WTC11 (cell line): Measurements from ENCODE around the gene RND2. TPM values are rescaled to one million over a fixed set of nuclear protein-coding genes. Genes with fewer than 3 reads are reported as not detected.

Experiments used
- ATAC-seq: fragments of 200-7000 bp; cut with Tn5 transposase; 2 replicates; pipeline ENCODE4 v1.10.0; 2021; ENCODE audit warnings: mild to moderate bottlenecking, moderate library complexity
- CTCF ChIA-PET: fragments of 300-600 bp; sonication (Branson Sonifier 250); formaldehyde crosslinking; loops from one replicate; lab custom pipeline; 2021; ENCODE audit warnings: antibody characterized with exemption; lab: Charles Lee
- POLR2A ChIA-PET: fragments of 350-600 bp; sonication (Branson Sonifier 250); formaldehyde crosslinking; loops from one replicate; lab custom pipeline; 2021; ENCODE audit warnings: antibody characterized with exemption; lab: Charles Lee
- DNase-seq: peaks from one replicate; pipeline ENCODE4 v3.0.0; 2021; ENCODE audit warnings: low spot score
- H3K27ac Mint-ChIP-seq: 2 replicates; pipeline ENCODE4 v1.8.0; 2021; ENCODE audit warnings: mixed read lengths
- H3K27me3 Mint-ChIP-seq: 2 replicates; pipeline ENCODE4 v1.8.0; 2021; ENCODE audit warnings: low read depth, mild to moderate bottlenecking, moderate library complexity, mixed read lengths
- H3K36me3 Mint-ChIP-seq: 2 replicates; pipeline ENCODE4 v1.8.0; 2021; ENCODE audit warnings: mixed read lengths
- H3K4me1 Mint-ChIP-seq: 2 replicates; pipeline ENCODE4 v1.8.0; 2022; ENCODE audit warnings: mixed read lengths
- H3K4me3 Mint-ChIP-seq: 2 replicates; pipeline ENCODE4 v1.8.0; 2021; ENCODE audit warnings: mild to moderate bottlenecking, moderate library complexity, mixed read lengths
- H3K9me3 Mint-ChIP-seq: 2 replicates; pipeline ENCODE4 v1.8.0; 2021; ENCODE audit warnings: mixed read lengths
- ARID4B ChIP-seq: sonication (generic); formaldehyde crosslinking; IDR thresholded peaks from 2 replicates; pipeline ENCODE4 v1.8.0; 2023; ENCODE audit warnings: missing genetic modification reagents, mild to moderate bottlenecking, borderline replicate concordance
- ATF6 ChIP-seq: sonication (generic); formaldehyde crosslinking; IDR thresholded peaks from 2 replicates; pipeline ENCODE4 v1.8.1; 2023; ENCODE audit warnings: mild to moderate bottlenecking, missing genetic modification reagents
- E2F4 ChIP-seq: sonication (generic); formaldehyde crosslinking; IDR thresholded peaks from 2 replicates; pipeline ENCODE4 v1.8.1; 2022; ENCODE audit warnings: low read depth, mild to moderate bottlenecking, moderate library complexity, missing genetic modification reagents, borderline replicate concordance
- E2F5 ChIP-seq: sonication (generic); formaldehyde crosslinking; IDR thresholded peaks from 2 replicates; pipeline ENCODE4 v1.8.1; 2022; ENCODE audit warnings: mild to moderate bottlenecking, moderate library complexity, missing genetic modification reagents
- EMX1 ChIP-seq: fragments of 250-450 bp; sonication (Bioruptor Pico); IDR thresholded peaks from 2 replicates; pipeline ENCODE4 v1.8.0; 2021; ENCODE audit warnings: mild to moderate bottlenecking
- ERG ChIP-seq: fragments of 250-450 bp; sonication (Bioruptor Pico); IDR thresholded peaks from 2 replicates; pipeline ENCODE4 v1.8.0; 2021; ENCODE audit warnings: mild to moderate bottlenecking
- KAT7 ChIP-seq: sonication (generic); formaldehyde crosslinking; IDR thresholded peaks from 2 replicates; pipeline ENCODE4 v1.8.1; 2023; ENCODE audit warnings: missing genetic modification reagents, mild to moderate bottlenecking, borderline replicate concordance
- MXD4 ChIP-seq: fragments of 250-450 bp; sonication (Bioruptor Pico); IDR thresholded peaks from 2 replicates; pipeline ENCODE4 v1.8.0; 2021; ENCODE audit warnings: mild to moderate bottlenecking, moderate library complexity, borderline replicate concordance
- NFATC4 ChIP-seq: fragments of 250-450 bp; sonication (Bioruptor Pico); IDR thresholded peaks from 2 replicates; pipeline ENCODE4 v1.9.0; 2021; ENCODE audit warnings: mild to moderate bottlenecking
- PRDM15 ChIP-seq: sonication (generic); formaldehyde crosslinking; IDR thresholded peaks from 2 replicates; pipeline ENCODE4 v1.8.0; 2022; ENCODE audit warnings: missing genetic modification reagents
- TEAD4 ChIP-seq: sonication (generic); formaldehyde crosslinking; IDR thresholded peaks from 2 replicates; pipeline ENCODE4 v1.8.0; 2022; ENCODE audit warnings: mild to moderate bottlenecking, missing genetic modification reagents
- ZNF219 ChIP-seq: sonication (generic); formaldehyde crosslinking; IDR thresholded peaks from 2 replicates; pipeline ENCODE4 v1.8.0; 2023; ENCODE audit warnings: missing genetic modification reagents, mild to moderate bottlenecking, borderline replicate concordance
- ZNF232 ChIP-seq: sonication (generic); formaldehyde crosslinking; IDR thresholded peaks from 2 replicates; pipeline ENCODE4 v1.8.0; 2022; ENCODE audit warnings: mild to moderate bottlenecking, missing genetic modification reagents
- ZNF263 ChIP-seq: sonication (generic); formaldehyde crosslinking; IDR thresholded peaks from 2 replicates; pipeline ENCODE4 v1.8.1; 2022; ENCODE audit warnings: low read depth, mild to moderate bottlenecking, moderate library complexity, missing genetic modification reagents
- ZNF281 ChIP-seq: sonication (generic); formaldehyde crosslinking; IDR thresholded peaks from 2 replicates; pipeline ENCODE4 v1.8.0; 2023; ENCODE audit warnings: mild to moderate bottlenecking, missing genetic modification reagents
- ZNF317 ChIP-seq: sonication (generic); formaldehyde crosslinking; IDR thresholded peaks from 2 replicates; pipeline ENCODE4 v1.8.1; 2023; ENCODE audit warnings: low read depth, mild to moderate bottlenecking, moderate library complexity, missing genetic modification reagents, borderline replicate concordance
- ZNF396 ChIP-seq: fragments of 250-450 bp; sonication (Bioruptor Pico); IDR thresholded peaks from 2 replicates; pipeline ENCODE4 v1.8.0; 2021; ENCODE audit warnings: mild to moderate bottlenecking, moderate library complexity, borderline replicate concordance
- ZNF423 ChIP-seq: fragments of 250-450 bp; sonication (Bioruptor Pico); IDR thresholded peaks from 2 replicates; pipeline ENCODE4 v2.1.2; 2022; ENCODE audit warnings: mild to moderate bottlenecking, moderate library complexity
- ZNF671 ChIP-seq: fragments of 250-450 bp; sonication (Bioruptor Pico); IDR thresholded peaks from 2 replicates; pipeline ENCODE4 v1.8.0; 2021; ENCODE audit warnings: mild to moderate bottlenecking
- total RNA-seq: library from RNA; stranded (reverse); gene quantifications from 3 replicates; pipeline ENCODE4 v1.2.3, GENCODE V29; 2021

RND2 gene
- total RNA-seq, 1 experiment from 2014 or later = 50.2 TPM

- TF ChIP-seq ZNF232 (CRISPR knock-in tag) (no peak), TEAD4 (CRISPR knock-in tag) (no peak), ZNF423 (CRISPR knock-in tag) (no peak), ATF6 (no peak), PRDM15 (no peak)
- Mint-ChIP-seq H3K9me3 (no peaks in the 10 kb centered on the region), H3K4me1 (peaks cover 12% of the 10 kb centered on the region), H3K27me3 (no peaks in the 10 kb centered on the region; the same call in 1 of the 2 replicates), H3K27ac (no peak overlapping the region), H3K36me3 (peaks cover 48% of the 10 kb centered on the region), H3K4me3 (no peak overlapping the region)
- CTCF ChIA-PET = interaction anchor here (0.9 to 2.4 kb wide), 2 partner anchors 12 to 222 kb away, joined by 3 to 8 read pairs; partner anchors contain the start of gene RPL27
- no peak for ATAC-seq
- no peak for DNase-seq
- POLR2A ChIA-PET = no interaction called here
Observed at GRCh38 chr17:42985225-42985624, 39.8 kb upstream of the RND2 start.

GRCh38 chr17:42989141-42989540, 35.9 kb upstream of the RND2 start:
- no peaks in the 10 kb centered on the region for H3K9me3 Mint-ChIP-seq
- ATAC-seq = no peak
- peaks cover 73% of the 10 kb centered on the region for H3K36me3 Mint-ChIP-seq
- H3K27me3 Mint-ChIP-seq = no peaks in the 10 kb centered on the region
- DNase-seq = no peak
- H3K4me1 Mint-ChIP-seq = no peaks in the 10 kb centered on the region
- ChIA-PET POLR2A (no interaction called here), CTCF (interaction anchor here (3.2 kb wide), 1 partner anchor 9 kb away, joined by 9 read pairs; the partner anchor contains the start of gene RPL27)
- H3K27ac Mint-ChIP-seq = no peak overlapping the region
- H3K4me3 Mint-ChIP-seq = no peak overlapping the region
- TF ChIP-seq E2F5 (CRISPR knock-in tag) (no peak), KAT7 (CRISPR knock-in tag) (no peak), ZNF396 (CRISPR knock-in tag) (no peak), E2F4 (CRISPR knock-in tag) (no peak), MXD4 (no peak), ARID4B (CRISPR knock-in tag) (no peak), ZNF317 (no peak), ZNF281 (CRISPR knock-in tag) (no peak), NFATC4 (CRISPR knock-in tag) (no peak), ZNF423 (CRISPR knock-in tag) (no peak), ZNF219 (CRISPR knock-in tag) (no peak), ZNF671 (no peak), ERG (CRISPR knock-in tag) (no peak), ZNF263 (CRISPR knock-in tag) (no peak), EMX1 (CRISPR knock-in tag) (no peak)
